Tibial nerve (tissue), 3 donors: ENCODE results near the gene ANKFN1.

Source experiments
- CTCF ChIP-seq, 5 experiments: fragments of 200-600 bp in 3 of 5; fragments of 450-650 bp in 2 of 5; sonication (generic) in 3 of 5; IDR thresholded peaks; one replicate each; pipeline ENCODE4 v1.5.1; 2016 to 2019; ENCODE audit warnings: antibody characterized with exemption in 5 of 5, mild to moderate bottlenecking in 3 of 5, moderate library complexity in 2 of 5
- POLR2A ChIP-seq, 2 donors: fragments of 450-650 bp; IDR thresholded peaks; one replicate each; pipeline ENCODE4 v1.6.1; 2017; ENCODE audit warnings: antibody characterized with exemption in 2 of 2, mild to moderate bottlenecking in 2 of 2, moderate library complexity in 2 of 2

GRCh38 chr17:56175299-56175955, 22.2 kb downstream of the ANKFN1 start:
- TF ChIP-seq CTCF (IDR thresholded peaks at IDR 0.05): no peak
- TF ChIP-seq POLR2A (IDR thresholded peaks at IDR 0.05): no peak
